ENCODE measurements around the gene GPR158.

GRCh38 chr10:25288181-25288580, 113.4 kb downstream of the GPR158 start:
- no peak for TF ChIP-seq CTCF (conservative IDR thresholded peaks at IDR 0.05; ENCODE audit: low read length)
- TF ChIP-seq EZH2phosphoT487 (IDR thresholded peaks at IDR 0.05; ENCODE audit: borderline replicate concordance, low read depth, low read length): no peak

All from OCI-LY7 (cell line).